Measurements from ENCODE around the gene FOXP1. TPM values are rescaled to one million over a fixed set of nuclear protein-coding genes. Genes with fewer than 3 reads are reported as not detected.
A peak's percentile ranks its signal among the peaks of the same experiment; 100 is the strongest.

The FOXP1 gene
- total RNA-seq, 1 donor from 2014 or later: 128 TPM

GRCh38 chr3:71128961-71129360, 454.6 kb downstream of the FOXP1 start:
- Histone ChIP-seq H3K9me3 (no peaks in the 10 kb centered on the region), H3K27me3 (no peaks in the 10 kb centered on the region), H3K4me1 (peaks cover 43% of the 10 kb centered on the region), H3K27ac (peak overlapping the region; percentile 91), H3K36me3 (no peaks in the 10 kb centered on the region), H3K4me3 (peak overlapping the region; percentile 43 to 55)
- no peak for DNase-seq (ENCODE audit: extremely low spot score in 2 of 2)
- intact Hi-C loops (cut with DNase I): loop anchor here (10.0 kb wide), 1 partner anchor 116 kb away; no protein-coding TSS in a partner anchor
- TF ChIP-seq CTCF (IDR thresholded peaks at IDR 0.05) (no peak), POLR2AphosphoS5 (IDR thresholded peaks at IDR 0.05; ENCODE audit: insufficient read depth in 1 of 2, low read depth in 1 of 2) (peak in 1 of 2 donors; percentile 44), POLR2A (IDR thresholded peaks at IDR 0.05) (no peak)

GRCh38 chr3:71127844-71128243, 455.7 kb downstream of the FOXP1 start:
- intact Hi-C loops (cut with DNase I): loop anchor here (10.0 kb wide), 1 partner anchor 117 kb away; no protein-coding TSS in a partner anchor
- H3K36me3 ChIP-seq: no peaks in the 10 kb centered on the region
- H3K27ac ChIP-seq: peak overlapping the region; percentile 65
- H3K4me3 ChIP-seq: peak overlapping the region in 1 of 2 donors; percentile 24
- no peak for DNase-seq (ENCODE audit: extremely low spot score in 2 of 2)
- peaks cover 46% of the 10 kb centered on the region for H3K4me1 ChIP-seq
- H3K9me3 ChIP-seq: no peaks in the 10 kb centered on the region
- TF ChIP-seq POLR2A (IDR thresholded peaks at IDR 0.05): no peak
- TF ChIP-seq CTCF (IDR thresholded peaks at IDR 0.05): no peak
- no peak for TF ChIP-seq POLR2AphosphoS5 (IDR thresholded peaks at IDR 0.05; ENCODE audit: insufficient read depth in 1 of 2, low read depth in 1 of 2)
- no peaks in the 10 kb centered on the region for H3K27me3 ChIP-seq

- Histone ChIP-seq H3K27me3 (no peaks in the 10 kb centered on the region), H3K9me3 (no peaks in the 10 kb centered on the region), H3K27ac (peak overlapping the region; percentile 65), H3K36me3 (no peaks in the 10 kb centered on the region), H3K4me3 (peak overlapping the region in 1 of 2 donors; percentile 24), H3K4me1 (peaks cover 48% of the 10 kb centered on the region)
- intact Hi-C loops (cut with DNase I): loop anchor here (10.0 kb wide), 1 partner anchor 118 kb away; no protein-coding TSS in a partner anchor
- no peak for DNase-seq (ENCODE audit: extremely low spot score in 2 of 2)
- no peak for TF ChIP-seq POLR2A (IDR thresholded peaks at IDR 0.05)
- TF ChIP-seq POLR2AphosphoS5 (IDR thresholded peaks at IDR 0.05; ENCODE audit: insufficient read depth in 1 of 2, low read depth in 1 of 2): no peak
- no peak for TF ChIP-seq CTCF (IDR thresholded peaks at IDR 0.05)
Observed at GRCh38 chr3:71127052-71127831, 456.3 kb downstream of the FOXP1 start.

- TF ChIP-seq POLR2A (IDR thresholded peaks at IDR 0.05) (no peak), CTCF (IDR thresholded peaks at IDR 0.05) (no peak), POLR2AphosphoS5 (IDR thresholded peaks at IDR 0.05; ENCODE audit: insufficient read depth in 1 of 2, low read depth in 1 of 2) (no peak)
- intact Hi-C loops (cut with DNase I): loop anchor here (10.0 kb wide), 1 partner anchor 119 kb away; no protein-coding TSS in a partner anchor
- Histone ChIP-seq H3K9me3 (no peaks in the 10 kb centered on the region), H3K27ac (no peak overlapping the region), H3K36me3 (no peaks in the 10 kb centered on the region), H3K4me3 (no peak overlapping the region), H3K4me1 (peaks cover 34% of the 10 kb centered on the region), H3K27me3 (no peaks in the 10 kb centered on the region)
- no peak for DNase-seq (ENCODE audit: extremely low spot score in 2 of 2)
Observed at GRCh38 chr3:71125738-71126137, 457.8 kb downstream of the FOXP1 start.

GRCh38 chr3:71124048-71124447, 459.5 kb downstream of the FOXP1 start:
- TF ChIP-seq POLR2A (IDR thresholded peaks at IDR 0.05): no peak
- TF ChIP-seq POLR2AphosphoS5 (IDR thresholded peaks at IDR 0.05; ENCODE audit: insufficient read depth in 1 of 2, low read depth in 1 of 2): no peak
- no peak for TF ChIP-seq CTCF (IDR thresholded peaks at IDR 0.05)
- no peak for DNase-seq (ENCODE audit: extremely low spot score in 2 of 2)
- Histone ChIP-seq H3K36me3 (no peaks in the 10 kb centered on the region), H3K4me1 (peaks cover 45% of the 10 kb centered on the region), H3K9me3 (no peaks in the 10 kb centered on the region), H3K27ac (no peak overlapping the region), H3K27me3 (no peaks in the 10 kb centered on the region), H3K4me3 (no peak overlapping the region)
- intact Hi-C loops (cut with DNase I): loop anchor here (10.0 kb wide), 1 partner anchor 121 kb away; no protein-coding TSS in a partner anchor
